HepG2 (cell line): ENCODE results near the gene FEM1B. TPM values are rescaled to one million over a fixed set of nuclear protein-coding genes. Genes with fewer than 3 reads are reported as not detected.

Experiments used
- ATAC-seq: fragments of 200-7000 bp; cut with Tn5 transposase; 3 replicates; pipeline ENCODE4 v1.9.1; 2020; ENCODE audit warnings: mild to moderate bottlenecking, moderate library complexity
- BruUV-seq: library from RNA; stranded (reverse); fragments of 400-500 nt; replicated peaks from 2 replicates; lab custom pipeline; 2021; lab: Mats Ljungman, UMichigan
- CTCF ChIA-PET: fragments of 300-600 bp; formaldehyde crosslinking; extraction: SDS; loops from one replicate; lab custom pipeline; 2021; ENCODE audit warnings: low total read pairs, inconsistent platforms, low intra/inter-chr PET ratio; lab: Yijun Ruan, JAX
- POLR2A ChIA-PET: fragments of 350-600 bp; sonication (Branson Sonifier 250); formaldehyde crosslinking; loops from one replicate; lab custom pipeline; 2020; ENCODE audit warnings: antibody characterized with exemption, inconsistent platforms; lab: Yijun Ruan, JAX
- DNase-seq: peaks from one replicate; pipeline ENCODE4 v3.0.0-alpha.2; 2015; ENCODE audit warnings: low spot score
- FAIRE-seq: peaks from 3 replicates; lab custom pipeline; 2011; peaks lifted over from hg19 to GRCh38; lab: Jason Lieb, UNC
- H2AFZ ChIP-seq: one replicate; pipeline ENCODE4 v1.6.1; 2011; ENCODE audit warnings: low read length, inconsistent platforms
- H3K27ac ChIP-seq: fragments of 300-600 bp; 3 replicates; pipeline ENCODE4 v1.8.0; 2011; ENCODE audit warnings: mixed run types, mild to moderate bottlenecking, mixed read lengths, low read length, inconsistent platforms; ENCODE audit not compliant: insufficient read depth; ENCODE audit errors: extremely low read length
- H3K27me3 ChIP-seq, 2 experiments: fragments of 200-600 bp in 1 of 2; 2 replicates in 1 of 2; 3 replicates in 1 of 2; pipeline versions ENCODE4 v1.6.0 to v1.8.0; 2011; ENCODE audit warnings: low read length in 2 of 2, mild to moderate bottlenecking in 2 of 2, moderate library complexity in 2 of 2, inconsistent platforms in 1 of 2; ENCODE audit not compliant: insufficient read depth in 2 of 2, control insufficient read depth in 1 of 2
- H3K36me3 ChIP-seq, 2 experiments: fragments of 200-600 bp in 1 of 2; replicated peaks in 1 of 2; 2 replicates in 1 of 2; 3 replicates in 1 of 2; pipeline versions ENCODE4 v1.5.1 to v1.8.0; 2011; ENCODE audit warnings: low read length in 2 of 2, inconsistent platforms in 1 of 2; ENCODE audit not compliant: insufficient read depth in 2 of 2, control insufficient read depth in 1 of 2
- H3K4me1 ChIP-seq: 2 replicates; pipeline ENCODE4 v1.5.1; 2012; ENCODE audit warnings: low read length, inconsistent platforms; ENCODE audit not compliant: insufficient read depth
- H3K4me2 ChIP-seq: 2 replicates; pipeline ENCODE4 v1.6.0; 2011; ENCODE audit warnings: low read depth, low read length, inconsistent platforms
- H3K4me3 ChIP-seq, 3 experiments: fragments of 200-600 bp in 1 of 3; sonication (generic), shearing (Covaris generic) in 1 of 3; replicated peaks in 1 of 3; 2 replicates each; pipeline ENCODE4 v1.5.1; 2011 to 2016; ENCODE audit warnings: low read length in 3 of 3, inconsistent platforms in 2 of 3, low read depth in 2 of 3, mild to moderate bottlenecking in 2 of 3, control low read depth in 1 of 3, mixed read lengths in 1 of 3; ENCODE audit not compliant: insufficient read depth in 1 of 3
- H3K79me2 ChIP-seq: one replicate; pipeline ENCODE4 v1.6.1; 2011; ENCODE audit warnings: low read length, inconsistent platforms; ENCODE audit not compliant: insufficient read depth
- H3K9ac ChIP-seq: 2 replicates; pipeline ENCODE4 v1.6.0; 2011; ENCODE audit warnings: mild to moderate bottlenecking, low read depth, low read length, inconsistent platforms; ENCODE audit not compliant: insufficient read depth
- H3K9me3 ChIP-seq: 2 replicates; pipeline ENCODE4 v1.5.1; 2012; ENCODE audit warnings: mild to moderate bottlenecking, low read length
- H4K20me1 ChIP-seq: 2 replicates; pipeline ENCODE4 v1.6.0; 2011; ENCODE audit warnings: inconsistent platforms, mild to moderate bottlenecking, low read length, moderate library complexity; ENCODE audit not compliant: insufficient read depth
- ATF7 ChIP-seq, 2 experiments: fragments of 450-650 bp in 1 of 2; sonication (generic) in 1 of 2; formaldehyde crosslinking in 1 of 2; IDR thresholded peaks; 2 replicates each; pipeline versions ENCODE4 v1.4.0 to v1.6.1; 2016 to 2020; ENCODE audit warnings: antibody characterized with exemption in 1 of 2, mild to moderate bottlenecking in 1 of 2, missing genetic modification reagents in 1 of 2
- CEBPB ChIP-seq: IDR thresholded peaks from 2 replicates; pipeline ENCODE4 v1.6.1; 2011; ENCODE audit warnings: low read depth, low read length, improper control_type of control experiment, borderline replicate concordance
- CREM ChIP-seq, 2 experiments: sonication (generic) in 1 of 2; formaldehyde crosslinking in 1 of 2; IDR thresholded peaks; 2 replicates each; pipeline versions ENCODE4 v1.4.0 to v1.6.1; 2016 to 2020; ENCODE audit warnings: antibody characterized with exemption in 1 of 2, mild to moderate bottlenecking in 1 of 2, missing genetic modification reagents in 1 of 2
- MAFF ChIP-seq: IDR thresholded peaks from 2 replicates; pipeline ENCODE4 v1.6.1; 2011; ENCODE audit warnings: low read depth, low read length, improper control_type of control experiment
- MAFK ChIP-seq, 2 experiments: IDR thresholded peaks in 1 of 2; conservative IDR thresholded peaks in 1 of 2; 2 replicates each; pipeline ENCODE4 v1.6.1; 2011; ENCODE audit warnings: improper control_type of control experiment in 2 of 2, low read length in 2 of 2
- NFYB ChIP-seq: sonication (generic); formaldehyde crosslinking; IDR thresholded peaks from 2 replicates; pipeline ENCODE4 v1.4.0; 2020; ENCODE audit warnings: missing genetic modification reagents
- RBM22 ChIP-seq: fragments of 200-400 bp; formaldehyde crosslinking; optimal IDR thresholded peaks from 2 replicates; pipeline ENCODE3; 2017; ENCODE audit warnings: mild to moderate bottlenecking, low read length, moderate library complexity
- RELA ChIP-seq: sonication (generic); formaldehyde crosslinking; IDR thresholded peaks from 2 replicates; pipeline ENCODE4 v1.4.0; 2020; ENCODE audit warnings: missing genetic modification reagents
- REXO4 ChIP-seq: sonication (generic); formaldehyde crosslinking; IDR thresholded peaks from 2 replicates; pipeline ENCODE4 v1.8.0; 2022; ENCODE audit warnings: missing genetic modification reagents, mild to moderate bottlenecking, borderline replicate concordance
- TRIM24 ChIP-seq: sonication (generic); formaldehyde crosslinking; IDR thresholded peaks from 2 replicates; pipeline ENCODE4 v1.8.0; 2022; ENCODE audit warnings: mild to moderate bottlenecking, missing genetic modification reagents
- YEATS2 ChIP-seq: sonication (generic); formaldehyde crosslinking; IDR thresholded peaks from 2 replicates; pipeline ENCODE4 v1.4.0; 2020; ENCODE audit warnings: missing genetic modification reagents, borderline replicate concordance
- ZBTB25 ChIP-seq: IDR thresholded peaks from 2 replicates; pipeline ENCODE4 v1.6.1; 2018; ENCODE audit warnings: missing genetic modification reagents
- ZNF121 ChIP-seq: sonication (generic); formaldehyde crosslinking; IDR thresholded peaks from 2 replicates; pipeline ENCODE4 v1.5.0; 2020; ENCODE audit warnings: mild to moderate bottlenecking, missing genetic modification reagents
- ZNF652 ChIP-seq: IDR thresholded peaks from 2 replicates; pipeline ENCODE4 v1.6.1; 2016; ENCODE audit warnings: low read depth, borderline replicate concordance
- ZNF703 ChIP-seq: sonication (generic); formaldehyde crosslinking; IDR thresholded peaks from 2 replicates; pipeline ENCODE4 v1.5.1; 2020; ENCODE audit warnings: missing genetic modification reagents, mild to moderate bottlenecking, moderate library complexity, borderline replicate concordance
- ZNF75D ChIP-seq: sonication (generic); formaldehyde crosslinking; IDR thresholded peaks from 2 replicates; pipeline ENCODE4 v1.8.1; 2023; ENCODE audit warnings: missing genetic modification reagents, mild to moderate bottlenecking, borderline replicate concordance
- ZNF891 ChIP-seq: sonication (generic); formaldehyde crosslinking; IDR thresholded peaks from 2 replicates; pipeline ENCODE4 v1.5.0; 2020; ENCODE audit warnings: mild to moderate bottlenecking, missing genetic modification reagents
- WGBS: methylation state at CpG from one replicate; pipeline ENCODE4 v1.1.6; 2017; ENCODE audit warnings: low lambda C conversion rate; 5-methylcytosine and 5-hydroxymethylcytosine counted together
- in situ Hi-C: cut with HindIII; loops from 2 replicates; pipeline ENCODE4 v1.10.0; 2017; ENCODE audit warnings: low pct_unique_long_range_greater_than_20kb; ENCODE audit not compliant: extremely low pct_ligation_motif_present
- intact Hi-C: fragments of 100-400 bp; cut with micrococcal nuclease; formaldehyde crosslinking; loops from one replicate; pipeline ENCODE4 v1.10.0; 2022; ENCODE audit not compliant: unreplicated experiment
- polyA plus RNA-seq, 8 experiments: library from polyadenylated mRNA; depleted of rRNA in 3 of 8; stranded (reverse) in 7 of 8; unstranded in 1 of 8; fragments of >200 nt; fragmentation: Illumina TruSeq in 4 of 8; extraction: Trizol in 4 of 8; gene quantifications; 2 replicates each; pipeline versions ENCODE4 v1.2.1 to v1.2.3, GENCODE V29; 2011 to 2016; ENCODE audit warnings: low read depth in 4 of 8, missing spikeins in 1 of 8, mixed read lengths in 1 of 8; ENCODE audit not compliant: insufficient read depth in 1 of 8
- total RNA-seq, 5 experiments: library from RNA; depleted of rRNA; stranded (reverse); fragments of >200 nt; fragmentation: Illumina TruSeq; extraction: Trizol; gene quantifications; 2 replicates each; pipeline ENCODE4 v1.2.3, GENCODE V29; 2016; ENCODE audit warnings: low read depth in 1 of 5
- TF ChIP-seq, protein P1 (sequence below): sonication (generic); formaldehyde crosslinking; conservative IDR thresholded peaks from 2 replicates; pipeline ENCODE4 v1.4.0; 2020; ENCODE audit warnings: missing genetic modification reagents
- TF ChIP-seq, protein P2 (sequence below): sonication (generic); formaldehyde crosslinking; IDR thresholded peaks from 2 replicates; pipeline ENCODE4 v1.5.0; 2020; ENCODE audit warnings: missing genetic modification reagents

FEM1B gene
- total and polyA plus RNA-seq, 2 of the 13 experiments (the other 11 are each of a cell fraction or from before 2014, with no cell fraction given): 38.1 to 40.0 TPM

GRCh38 chr15:68289621-68290352 is 12.2 kb downstream of the FEM1B start:
- Histone ChIP-seq H3K4me2 (no peak overlapping the region), H3K27ac (no peak overlapping the region), H3K9me3 (no peaks in the 10 kb centered on the region), H4K20me1 (peaks cover 21% of the 10 kb centered on the region), H2AFZ (no peak overlapping the region), H3K4me1 (peaks cover 21% of the 10 kb centered on the region), H3K27me3 (no peaks in the 10 kb centered on the region), H3K36me3 (peaks cover 9 to 40% of the 10 kb centered on the region in 2 experiments), H3K4me3 (no peak overlapping the region), H3K9ac (no peak overlapping the region), H3K79me2 (peaks cover 72% of the 10 kb centered on the region)
- BruUV-seq: no TSS peak
- ATAC-seq (no peak), FAIRE-seq (no peak), DNase-seq (no peak)
- in situ Hi-C loops (no loop called here), intact Hi-C loops (no loop called here)
- CTCF ChIA-PET: no interaction called here
- POLR2A ChIA-PET: interaction anchor here (1.8 kb wide), 1 partner anchor 12 kb away, joined by 6 read pairs; the partner anchor contains the start of gene FEM1B
- 97% methylated on average over 14 of the region's 14 CpGs for WGBS
- TF ChIP-seq ZNF891 (no peak), TRIM24 (no peak), RELA (CRISPR knock-in tag) (no peak), CEBPB (peak; percentile 44; the same call in 1 of the 2 replicates), YEATS2 (CRISPR knock-in tag) (no peak), ZNF703 (CRISPR knock-in tag) (no peak), MAFF (0 out of 2 replicates have a peak, but pooled peaks have one; percentile 8), ATF7 (IDR thresholded peaks at IDR 0.05) (peak; percentile 53), ATF7 (CRISPR knock-in tag; IDR thresholded peaks at IDR 0.05) (no peak), ZBTB25 (CRISPR knock-in tag) (no peak), CREM (IDR thresholded peaks at IDR 0.05) (no peak), CREM (CRISPR knock-in tag; IDR thresholded peaks at IDR 0.05) (no peak), MAFK (conservative IDR thresholded peaks at IDR 0.05 in 1 of 2, IDR thresholded peaks at IDR 0.05 in 1 of 2; ENCODE audit: low read length in 2 of 2) (peak; percentile 20 to 46; a peak in 1 of 4 replicates), ZNF75D (CRISPR knock-in tag) (no peak), REXO4 (CRISPR knock-in tag) (no peak), NFYB (CRISPR knock-in tag) (no peak), RBM22 (peak; percentile 1), ZNF121 (CRISPR knock-in tag) (no peak), ZNF652 (no peak)
- TF ChIP-seq, protein P1, sequence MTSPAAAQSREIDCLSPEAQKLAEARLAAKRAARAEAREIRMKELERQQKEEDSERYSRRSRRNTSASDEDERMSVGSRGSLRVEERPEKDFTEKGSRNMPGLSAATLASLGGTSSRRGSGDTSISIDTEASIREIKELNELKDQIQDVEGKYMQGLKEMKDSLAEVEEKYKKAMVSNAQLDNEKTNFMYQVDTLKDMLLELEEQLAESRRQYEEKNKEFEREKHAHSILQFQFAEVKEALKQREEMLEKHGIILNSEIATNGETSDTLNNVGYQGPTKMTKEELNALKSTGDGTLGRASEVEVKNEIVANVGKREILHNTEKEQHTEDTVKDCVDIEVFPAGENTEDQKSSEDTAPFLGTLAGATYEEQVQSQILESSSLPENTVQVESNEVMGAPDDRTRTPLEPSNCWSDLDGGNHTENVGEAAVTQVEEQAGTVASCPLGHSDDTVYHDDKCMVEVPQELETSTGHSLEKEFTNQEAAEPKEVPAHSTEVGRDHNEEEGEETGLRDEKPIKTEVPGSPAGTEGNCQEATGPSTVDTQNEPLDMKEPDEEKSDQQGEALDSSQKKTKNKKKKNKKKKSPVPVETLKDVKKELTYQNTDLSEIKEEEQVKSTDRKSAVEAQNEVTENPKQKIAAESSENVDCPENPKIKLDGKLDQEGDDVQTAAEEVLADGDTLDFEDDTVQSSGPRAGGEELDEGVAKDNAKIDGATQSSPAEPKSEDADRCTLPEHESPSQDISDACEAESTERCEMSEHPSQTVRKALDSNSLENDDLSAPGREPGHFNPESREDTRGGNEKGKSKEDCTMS: no peak
- TF ChIP-seq, protein P2, sequence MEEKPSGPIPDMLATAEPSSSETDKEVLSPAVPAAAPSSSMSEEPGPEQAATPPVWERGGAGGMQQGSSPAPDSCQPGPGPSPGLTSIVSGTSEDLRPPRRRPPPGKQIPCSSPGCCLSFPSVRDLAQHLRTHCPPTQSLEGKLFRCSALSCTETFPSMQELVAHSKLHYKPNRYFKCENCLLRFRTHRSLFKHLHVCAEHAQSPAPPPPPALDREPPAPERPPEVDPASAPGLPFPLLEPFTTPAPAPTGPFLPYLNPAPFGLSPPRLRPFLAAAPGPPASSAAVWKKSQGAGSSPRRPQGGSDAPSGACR: no peak
